WTC11 (cell line): ENCODE results near the gene GASK1A.

Experiments used
- CREB1 ChIP-seq: sonication (generic); formaldehyde crosslinking; IDR thresholded peaks from 2 replicates; pipeline ENCODE4 v1.8.0; 2023; ENCODE audit warnings: mild to moderate bottlenecking, missing genetic modification reagents
- ETV6 ChIP-seq: sonication (generic); formaldehyde crosslinking; IDR thresholded peaks from 2 replicates; pipeline ENCODE4 v1.8.1; 2022; ENCODE audit warnings: mild to moderate bottlenecking, missing genetic modification reagents
- JUN ChIP-seq: sonication (generic); formaldehyde crosslinking; IDR thresholded peaks from 2 replicates; pipeline ENCODE4 v1.8.0; 2023; ENCODE audit warnings: mild to moderate bottlenecking, missing genetic modification reagents
- NFATC4 ChIP-seq: fragments of 250-450 bp; sonication (Bioruptor Pico); IDR thresholded peaks from 2 replicates; pipeline ENCODE4 v1.9.0; 2021; ENCODE audit warnings: mild to moderate bottlenecking
- SMAD4 ChIP-seq: sonication (generic); formaldehyde crosslinking; IDR thresholded peaks from 2 replicates; pipeline ENCODE4 v1.8.0; 2022; ENCODE audit warnings: mild to moderate bottlenecking, missing genetic modification reagents
- TF ChIP-seq, protein P1 (sequence below): fragments of 200-600 bp; IDR thresholded peaks from 2 replicates; pipeline ENCODE4 v1.8.0; 2022; ENCODE audit warnings: antibody characterized with exemption
- TF ChIP-seq, protein P2 (sequence below): sonication (generic); formaldehyde crosslinking; IDR thresholded peaks from 2 replicates; pipeline ENCODE4 v1.8.0; 2023; ENCODE audit warnings: missing genetic modification reagents, mild to moderate bottlenecking, borderline replicate concordance
- TF ChIP-seq, protein P3 (sequence below): sonication (generic); formaldehyde crosslinking; IDR thresholded peaks from 2 replicates; pipeline ENCODE4 v1.8.0; 2023; ENCODE audit warnings: mild to moderate bottlenecking, missing genetic modification reagents
- TF ChIP-seq, protein P4 (sequence below): fragments of 250-450 bp; sonication (Bioruptor Pico); IDR thresholded peaks from 2 replicates; pipeline ENCODE4 v1.9.0; 2021; ENCODE audit warnings: mild to moderate bottlenecking, borderline replicate concordance
- TF ChIP-seq, protein P5 (sequence below): sonication (generic); formaldehyde crosslinking; IDR thresholded peaks from 2 replicates; pipeline ENCODE4 v1.8.1; 2022; ENCODE audit warnings: mild to moderate bottlenecking, missing genetic modification reagents, moderate library complexity, borderline replicate concordance
- TF ChIP-seq, protein P6 (sequence below): fragments of 250-450 bp; sonication (Bioruptor Pico); conservative IDR thresholded peaks from 2 replicates; pipeline ENCODE4 v1.9.0; 2021; ENCODE audit warnings: mild to moderate bottlenecking

DNA sequence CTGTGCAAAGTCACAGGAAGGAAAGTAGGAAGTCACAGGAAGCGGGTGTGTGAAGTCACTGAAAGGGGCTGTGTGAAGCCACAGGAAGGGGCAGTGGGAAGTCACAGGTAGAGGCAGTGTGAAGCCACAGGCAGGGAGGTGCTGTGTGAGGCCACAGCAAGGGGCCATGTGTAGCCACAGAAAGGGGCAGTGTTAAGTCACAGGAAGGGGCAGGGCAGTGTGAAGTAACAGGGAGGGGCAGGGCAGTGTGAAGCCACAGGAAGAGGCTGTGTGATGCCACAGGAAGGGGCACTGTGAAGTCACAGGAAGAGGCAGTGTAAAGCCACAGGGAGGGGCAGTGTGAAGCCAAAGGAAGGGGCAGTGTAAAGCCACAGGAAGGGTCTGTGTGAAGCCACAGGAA, 36.5 kb downstream of the GASK1A start:
- TF ChIP-seq, protein P1, sequence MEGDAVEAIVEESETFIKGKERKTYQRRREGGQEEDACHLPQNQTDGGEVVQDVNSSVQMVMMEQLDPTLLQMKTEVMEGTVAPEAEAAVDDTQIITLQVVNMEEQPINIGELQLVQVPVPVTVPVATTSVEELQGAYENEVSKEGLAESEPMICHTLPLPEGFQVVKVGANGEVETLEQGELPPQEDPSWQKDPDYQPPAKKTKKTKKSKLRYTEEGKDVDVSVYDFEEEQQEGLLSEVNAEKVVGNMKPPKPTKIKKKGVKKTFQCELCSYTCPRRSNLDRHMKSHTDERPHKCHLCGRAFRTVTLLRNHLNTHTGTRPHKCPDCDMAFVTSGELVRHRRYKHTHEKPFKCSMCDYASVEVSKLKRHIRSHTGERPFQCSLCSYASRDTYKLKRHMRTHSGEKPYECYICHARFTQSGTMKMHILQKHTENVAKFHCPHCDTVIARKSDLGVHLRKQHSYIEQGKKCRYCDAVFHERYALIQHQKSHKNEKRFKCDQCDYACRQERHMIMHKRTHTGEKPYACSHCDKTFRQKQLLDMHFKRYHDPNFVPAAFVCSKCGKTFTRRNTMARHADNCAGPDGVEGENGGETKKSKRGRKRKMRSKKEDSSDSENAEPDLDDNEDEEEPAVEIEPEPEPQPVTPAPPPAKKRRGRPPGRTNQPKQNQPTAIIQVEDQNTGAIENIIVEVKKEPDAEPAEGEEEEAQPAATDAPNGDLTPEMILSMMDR = no peak
- no peak for TF ChIP-seq CREB1 (CRISPR knock-in tag)
- no peak for TF ChIP-seq SMAD4 (CRISPR knock-in tag)
- TF ChIP-seq NFATC4 (CRISPR knock-in tag) = no peak
- TF ChIP-seq, protein P2, sequence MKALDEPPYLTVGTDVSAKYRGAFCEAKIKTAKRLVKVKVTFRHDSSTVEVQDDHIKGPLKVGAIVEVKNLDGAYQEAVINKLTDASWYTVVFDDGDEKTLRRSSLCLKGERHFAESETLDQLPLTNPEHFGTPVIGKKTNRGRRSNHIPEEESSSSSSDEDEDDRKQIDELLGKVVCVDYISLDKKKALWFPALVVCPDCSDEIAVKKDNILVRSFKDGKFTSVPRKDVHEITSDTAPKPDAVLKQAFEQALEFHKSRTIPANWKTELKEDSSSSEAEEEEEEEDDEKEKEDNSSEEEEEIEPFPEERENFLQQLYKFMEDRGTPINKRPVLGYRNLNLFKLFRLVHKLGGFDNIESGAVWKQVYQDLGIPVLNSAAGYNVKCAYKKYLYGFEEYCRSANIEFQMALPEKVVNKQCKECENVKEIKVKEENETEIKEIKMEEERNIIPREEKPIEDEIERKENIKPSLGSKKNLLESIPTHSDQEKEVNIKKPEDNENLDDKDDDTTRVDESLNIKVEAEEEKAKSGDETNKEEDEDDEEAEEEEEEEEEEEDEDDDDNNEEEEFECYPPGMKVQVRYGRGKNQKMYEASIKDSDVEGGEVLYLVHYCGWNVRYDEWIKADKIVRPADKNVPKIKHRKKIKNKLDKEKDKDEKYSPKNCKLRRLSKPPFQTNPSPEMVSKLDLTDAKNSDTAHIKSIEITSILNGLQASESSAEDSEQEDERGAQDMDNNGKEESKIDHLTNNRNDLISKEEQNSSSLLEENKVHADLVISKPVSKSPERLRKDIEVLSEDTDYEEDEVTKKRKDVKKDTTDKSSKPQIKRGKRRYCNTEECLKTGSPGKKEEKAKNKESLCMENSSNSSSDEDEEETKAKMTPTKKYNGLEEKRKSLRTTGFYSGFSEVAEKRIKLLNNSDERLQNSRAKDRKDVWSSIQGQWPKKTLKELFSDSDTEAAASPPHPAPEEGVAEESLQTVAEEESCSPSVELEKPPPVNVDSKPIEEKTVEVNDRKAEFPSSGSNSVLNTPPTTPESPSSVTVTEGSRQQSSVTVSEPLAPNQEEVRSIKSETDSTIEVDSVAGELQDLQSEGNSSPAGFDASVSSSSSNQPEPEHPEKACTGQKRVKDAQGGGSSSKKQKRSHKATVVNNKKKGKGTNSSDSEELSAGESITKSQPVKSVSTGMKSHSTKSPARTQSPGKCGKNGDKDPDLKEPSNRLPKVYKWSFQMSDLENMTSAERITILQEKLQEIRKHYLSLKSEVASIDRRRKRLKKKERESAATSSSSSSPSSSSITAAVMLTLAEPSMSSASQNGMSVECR (CRISPR knock-in tag) = no peak
- TF ChIP-seq ETV6 (CRISPR knock-in tag) = no peak
- TF ChIP-seq, protein P3, sequence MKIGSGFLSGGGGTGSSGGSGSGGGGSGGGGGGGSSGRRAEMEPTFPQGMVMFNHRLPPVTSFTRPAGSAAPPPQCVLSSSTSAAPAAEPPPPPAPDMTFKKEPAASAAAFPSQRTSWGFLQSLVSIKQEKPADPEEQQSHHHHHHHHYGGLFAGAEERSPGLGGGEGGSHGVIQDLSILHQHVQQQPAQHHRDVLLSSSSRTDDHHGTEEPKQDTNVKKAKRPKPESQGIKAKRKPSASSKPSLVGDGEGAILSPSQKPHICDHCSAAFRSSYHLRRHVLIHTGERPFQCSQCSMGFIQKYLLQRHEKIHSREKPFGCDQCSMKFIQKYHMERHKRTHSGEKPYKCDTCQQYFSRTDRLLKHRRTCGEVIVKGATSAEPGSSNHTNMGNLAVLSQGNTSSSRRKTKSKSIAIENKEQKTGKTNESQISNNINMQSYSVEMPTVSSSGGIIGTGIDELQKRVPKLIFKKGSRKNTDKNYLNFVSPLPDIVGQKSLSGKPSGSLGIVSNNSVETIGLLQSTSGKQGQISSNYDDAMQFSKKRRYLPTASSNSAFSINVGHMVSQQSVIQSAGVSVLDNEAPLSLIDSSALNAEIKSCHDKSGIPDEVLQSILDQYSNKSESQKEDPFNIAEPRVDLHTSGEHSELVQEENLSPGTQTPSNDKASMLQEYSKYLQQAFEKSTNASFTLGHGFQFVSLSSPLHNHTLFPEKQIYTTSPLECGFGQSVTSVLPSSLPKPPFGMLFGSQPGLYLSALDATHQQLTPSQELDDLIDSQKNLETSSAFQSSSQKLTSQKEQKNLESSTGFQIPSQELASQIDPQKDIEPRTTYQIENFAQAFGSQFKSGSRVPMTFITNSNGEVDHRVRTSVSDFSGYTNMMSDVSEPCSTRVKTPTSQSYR (CRISPR knock-in tag) = no peak
- TF ChIP-seq, protein P4, sequence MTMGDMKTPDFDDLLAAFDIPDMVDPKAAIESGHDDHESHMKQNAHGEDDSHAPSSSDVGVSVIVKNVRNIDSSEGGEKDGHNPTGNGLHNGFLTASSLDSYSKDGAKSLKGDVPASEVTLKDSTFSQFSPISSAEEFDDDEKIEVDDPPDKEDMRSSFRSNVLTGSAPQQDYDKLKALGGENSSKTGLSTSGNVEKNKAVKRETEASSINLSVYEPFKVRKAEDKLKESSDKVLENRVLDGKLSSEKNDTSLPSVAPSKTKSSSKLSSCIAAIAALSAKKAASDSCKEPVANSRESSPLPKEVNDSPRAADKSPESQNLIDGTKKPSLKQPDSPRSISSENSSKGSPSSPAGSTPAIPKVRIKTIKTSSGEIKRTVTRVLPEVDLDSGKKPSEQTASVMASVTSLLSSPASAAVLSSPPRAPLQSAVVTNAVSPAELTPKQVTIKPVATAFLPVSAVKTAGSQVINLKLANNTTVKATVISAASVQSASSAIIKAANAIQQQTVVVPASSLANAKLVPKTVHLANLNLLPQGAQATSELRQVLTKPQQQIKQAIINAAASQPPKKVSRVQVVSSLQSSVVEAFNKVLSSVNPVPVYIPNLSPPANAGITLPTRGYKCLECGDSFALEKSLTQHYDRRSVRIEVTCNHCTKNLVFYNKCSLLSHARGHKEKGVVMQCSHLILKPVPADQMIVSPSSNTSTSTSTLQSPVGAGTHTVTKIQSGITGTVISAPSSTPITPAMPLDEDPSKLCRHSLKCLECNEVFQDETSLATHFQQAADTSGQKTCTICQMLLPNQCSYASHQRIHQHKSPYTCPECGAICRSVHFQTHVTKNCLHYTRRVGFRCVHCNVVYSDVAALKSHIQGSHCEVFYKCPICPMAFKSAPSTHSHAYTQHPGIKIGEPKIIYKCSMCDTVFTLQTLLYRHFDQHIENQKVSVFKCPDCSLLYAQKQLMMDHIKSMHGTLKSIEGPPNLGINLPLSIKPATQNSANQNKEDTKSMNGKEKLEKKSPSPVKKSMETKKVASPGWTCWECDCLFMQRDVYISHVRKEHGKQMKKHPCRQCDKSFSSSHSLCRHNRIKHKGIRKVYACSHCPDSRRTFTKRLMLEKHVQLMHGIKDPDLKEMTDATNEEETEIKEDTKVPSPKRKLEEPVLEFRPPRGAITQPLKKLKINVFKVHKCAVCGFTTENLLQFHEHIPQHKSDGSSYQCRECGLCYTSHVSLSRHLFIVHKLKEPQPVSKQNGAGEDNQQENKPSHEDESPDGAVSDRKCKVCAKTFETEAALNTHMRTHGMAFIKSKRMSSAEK (CRISPR knock-in tag) = no peak
- no peak for TF ChIP-seq JUN (CRISPR knock-in tag)
- TF ChIP-seq, protein P5, sequence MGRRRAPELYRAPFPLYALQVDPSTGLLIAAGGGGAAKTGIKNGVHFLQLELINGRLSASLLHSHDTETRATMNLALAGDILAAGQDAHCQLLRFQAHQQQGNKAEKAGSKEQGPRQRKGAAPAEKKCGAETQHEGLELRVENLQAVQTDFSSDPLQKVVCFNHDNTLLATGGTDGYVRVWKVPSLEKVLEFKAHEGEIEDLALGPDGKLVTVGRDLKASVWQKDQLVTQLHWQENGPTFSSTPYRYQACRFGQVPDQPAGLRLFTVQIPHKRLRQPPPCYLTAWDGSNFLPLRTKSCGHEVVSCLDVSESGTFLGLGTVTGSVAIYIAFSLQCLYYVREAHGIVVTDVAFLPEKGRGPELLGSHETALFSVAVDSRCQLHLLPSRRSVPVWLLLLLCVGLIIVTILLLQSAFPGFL = no peak
- TF ChIP-seq, protein P6, sequence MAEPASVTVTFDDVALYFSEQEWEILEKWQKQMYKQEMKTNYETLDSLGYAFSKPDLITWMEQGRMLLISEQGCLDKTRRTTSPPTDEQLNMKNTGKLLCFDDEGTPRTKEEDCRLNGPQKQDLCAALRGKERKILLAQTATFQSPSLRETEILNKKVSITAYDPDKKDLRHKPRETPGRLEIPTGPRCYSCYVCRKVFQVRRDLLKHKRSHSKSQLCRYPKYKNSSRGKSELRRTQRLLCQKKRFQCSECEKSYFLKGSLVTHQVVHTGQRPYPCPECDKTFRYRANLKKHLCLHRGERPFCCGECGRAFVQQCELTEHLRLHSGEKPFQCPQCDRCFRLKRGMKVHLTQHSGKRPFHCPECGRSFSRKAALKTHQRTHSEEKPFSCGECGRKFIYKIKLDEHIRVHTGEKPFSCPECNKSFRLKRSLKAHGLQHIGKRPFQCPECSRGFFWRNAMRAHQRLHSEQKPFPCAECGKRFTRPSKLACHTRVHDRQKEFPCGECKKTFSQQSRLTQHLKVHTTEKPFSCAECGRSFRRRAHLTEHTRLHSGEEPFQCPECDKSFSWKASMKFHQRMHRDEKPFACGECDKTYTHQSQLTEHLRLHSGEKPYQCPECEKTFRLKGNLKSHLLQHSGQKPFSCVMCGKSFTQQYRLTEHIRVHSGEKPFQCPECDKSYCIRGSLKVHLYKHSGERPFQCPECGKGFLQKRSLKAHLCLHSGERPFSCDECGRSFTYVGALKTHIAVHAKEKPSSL (CRISPR knock-in tag) = no peak
